GM12878 (cell line): ENCODE results near the gene SERPINB6. TPM values are rescaled to one million over a fixed set of nuclear protein-coding genes. Genes with fewer than 3 reads are reported as not detected.

Experiments
- BRCA1 ChIP-seq: IDR thresholded peaks from 2 replicates; pipeline ENCODE4 v1.6.1; 2011; ENCODE audit warnings: low read depth, low read length, improper control_type of control experiment
- CBFB ChIP-seq: IDR thresholded peaks from 2 replicates; pipeline ENCODE4 v1.6.1; 2016; ENCODE audit warnings: antibody characterized with exemption, low read depth
- CHD4 ChIP-seq: fragments of 200-600 bp; sonication (generic); IDR thresholded peaks from 2 replicates; pipeline ENCODE4 v1.6.1; 2016; ENCODE audit warnings: mild to moderate bottlenecking
- E2F8 ChIP-seq: fragments of 450-650 bp; IDR thresholded peaks from 2 replicates; pipeline ENCODE4 v1.6.1; 2018; ENCODE audit warnings: mild to moderate bottlenecking, low read depth, moderate library complexity; ENCODE audit not compliant: partially characterized antibody
- GABPA ChIP-seq: IDR thresholded peaks from 2 replicates; pipeline ENCODE4 v1.6.1; 2014; ENCODE audit warnings: antibody characterized with exemption, low read depth, mild to moderate bottlenecking, inconsistent platforms
- GATAD2B ChIP-seq: fragments of 450-650 bp; conservative IDR thresholded peaks from 2 replicates; pipeline ENCODE4 v1.6.1; 2017; ENCODE audit warnings: low read depth, mild to moderate bottlenecking, moderate library complexity
- HDGF ChIP-seq: fragments of 450-650 bp; IDR thresholded peaks from 2 replicates; pipeline ENCODE4 v1.6.1; 2016; ENCODE audit warnings: antibody characterized with exemption
- IKZF2 ChIP-seq, 2 experiments: fragments of 450-650 bp; IDR thresholded peaks; 2 replicates each; pipeline ENCODE4 v1.6.1; 2017; ENCODE audit warnings: mild to moderate bottlenecking in 2 of 2, moderate library complexity in 2 of 2
- LARP7 ChIP-seq: fragments of 450-650 bp; IDR thresholded peaks from 2 replicates; pipeline ENCODE4 v1.6.1; 2017; ENCODE audit warnings: mild to moderate bottlenecking
- MAX ChIP-seq: IDR thresholded peaks from 2 replicates; pipeline ENCODE4 v1.6.1; 2012; ENCODE audit warnings: low read depth, low read length, improper control_type of control experiment
- MEF2A ChIP-seq: IDR thresholded peaks from 2 replicates; pipeline ENCODE4 v1.6.1; 2011; ENCODE audit warnings: low read depth, mild to moderate bottlenecking, low read length, moderate library complexity; ENCODE audit not compliant: insufficient read depth
- MTA2 ChIP-seq: fragments of 450-650 bp; IDR thresholded peaks from 2 replicates; pipeline ENCODE4 v1.6.1; 2016; ENCODE audit warnings: low read depth, mild to moderate bottlenecking, moderate library complexity
- MTA3 ChIP-seq: IDR thresholded peaks from 2 replicates; pipeline ENCODE4 v1.6.1; 2012; ENCODE audit warnings: low read length, inconsistent platforms, borderline replicate concordance
- MXI1 ChIP-seq: fragments of 150-350 bp; IDR thresholded peaks from 2 replicates; pipeline ENCODE4 v1.6.1; 2011; ENCODE audit warnings: low read depth, mild to moderate bottlenecking, inconsistent platforms, low read length, improper control_type of control experiment
- MYB ChIP-seq: fragments of 150-350 bp; IDR thresholded peaks from 2 replicates; pipeline ENCODE4 v1.6.1; 2014; ENCODE audit warnings: mild to moderate bottlenecking, low read depth, low read length, borderline replicate concordance
- PRDM15 ChIP-seq: fragments of 450-650 bp; formaldehyde crosslinking; IDR thresholded peaks from 2 replicates; pipeline ENCODE4 v1.4.0; 2020; ENCODE audit warnings: mild to moderate bottlenecking, moderate library complexity
- SMAD1 ChIP-seq: fragments of 450-650 bp; IDR thresholded peaks from 2 replicates; pipeline ENCODE4 v1.6.1; 2018; ENCODE audit warnings: mild to moderate bottlenecking, low read depth; ENCODE audit not compliant: partially characterized antibody
- STAT3 ChIP-seq: IDR thresholded peaks from 2 replicates; pipeline ENCODE4 v1.6.1; 2011; ENCODE audit warnings: low read depth, low read length, improper control_type of control experiment
- SUPT20H ChIP-seq: IDR thresholded peaks from 2 replicates; pipeline ENCODE4 v1.6.1; 2011; ENCODE audit warnings: low read depth, mild to moderate bottlenecking, low read length, moderate library complexity, borderline replicate concordance; ENCODE audit not compliant: control insufficient read depth
- SUZ12 ChIP-seq: fragments of 200-600 bp; sonication (generic); IDR thresholded peaks from one replicate; pipeline ENCODE4 v1.6.1; 2018; ENCODE audit warnings: antibody characterized with exemption, mild to moderate bottlenecking; ENCODE audit not compliant: unreplicated experiment
- TARDBP ChIP-seq: IDR thresholded peaks from 2 replicates; pipeline ENCODE4 v1.6.1; 2016; ENCODE audit warnings: borderline replicate concordance
- WRNIP1 ChIP-seq: IDR thresholded peaks from 2 replicates; pipeline ENCODE4 v1.6.1; 2011; ENCODE audit warnings: low read depth, low read length, improper control_type of control experiment, borderline replicate concordance
- ZNF217 ChIP-seq: fragments of 450-650 bp; IDR thresholded peaks from 2 replicates; pipeline ENCODE4 v1.6.1; 2017; ENCODE audit warnings: antibody characterized with exemption, mild to moderate bottlenecking
- ZNF622 ChIP-seq: fragments of 450-650 bp; IDR thresholded peaks from 2 replicates; pipeline ENCODE4 v1.6.1; 2017; ENCODE audit warnings: mild to moderate bottlenecking, inconsistent platforms
- polyA plus RNA-seq, 11 experiments: library from polyadenylated mRNA; depleted of rRNA in 4 of 11; unstranded in 6 of 11; stranded (reverse) in 5 of 11; fragments of >200 nt; fragmentation: Nextera tagmentation in 4 of 11; fragmentation: Illumina TruSeq in 1 of 11; extraction: Ambion mirVana in 4 of 11; extraction: Trizol in 1 of 11; gene quantifications; 1 replicate in 1 of 11; 2 replicates in 10 of 11; pipeline versions ENCODE4 v1.2.1 to v1.2.3, GENCODE V29; 2011 to 2016; ENCODE audit warnings: inconsistent platforms in 2 of 11, missing spikeins in 2 of 11, low read depth in 1 of 11
- total RNA-seq, 4 experiments: library from RNA; depleted of rRNA in 3 of 4; stranded (reverse); fragments of >200 nt in 3 of 4; fragmentation: Illumina TruSeq in 1 of 4; extraction: Trizol in 1 of 4; gene quantifications; 2 replicates each; pipeline versions ENCODE4 v1.2.1 to v1.2.3, GENCODE V29; 2013 to 2021

SERPINB6 gene
- total and polyA plus RNA-seq, 10 of the 15 experiments (the other 5 are each of a cell fraction or from before 2014, with no cell fraction given): 0.37 to 2.2 (median 0.68) TPM; not detected in 1

GRCh38 chr6:2940010-2940850 is 31.1 kb downstream of the SERPINB6 start (continued):
- peak; percentile 65 for TF ChIP-seq E2F8
- TF ChIP-seq SMAD1: peak; percentile 75
- no peak for TF ChIP-seq BRCA1
- peak; percentile 78; the same call in 1 of the 2 replicates for TF ChIP-seq GABPA
- TF ChIP-seq MXI1: no peak
- peak; percentile 99 for TF ChIP-seq MTA2
- TF ChIP-seq MAX: no peak
- peak; percentile 66 for TF ChIP-seq LARP7
- peak; percentile 82 to 98 for TF ChIP-seq IKZF2 (IDR thresholded peaks at IDR 0.05)
- no peak for TF ChIP-seq SUZ12
- no peak for TF ChIP-seq STAT3
- no peak for TF ChIP-seq CHD4
- 0 out of 2 replicates have a peak, but pooled peaks have one; percentile 55 for TF ChIP-seq TARDBP
- TF ChIP-seq GATAD2B: peak; percentile 86
- TF ChIP-seq MYB: no peak
- peak; percentile 86 for TF ChIP-seq CBFB
- no peak for TF ChIP-seq PRDM15
- TF ChIP-seq WRNIP1: no peak
- TF ChIP-seq ZNF217: peak; percentile 99
- no peak for TF ChIP-seq ZNF622
- no peak for TF ChIP-seq SUPT20H
- 0 out of 2 replicates have a peak, but pooled peaks have one; percentile 41 for TF ChIP-seq MEF2A
- TF ChIP-seq HDGF: no peak
- peak; percentile 99; the same call in 1 of the 2 replicates for TF ChIP-seq MTA3
